ENCODE measurements around the gene TNS3. TPM values are rescaled to one million over a fixed set of nuclear protein-coding genes. Genes with fewer than 3 reads are reported as not detected.

The TNS3 gene
- total RNA-seq, 1 experiment from 2014 or later: 143 TPM

GRCh38 chr7:47455872-47456185 is 126.1 kb downstream of the TNS3 start:
- CTCF ChIA-PET: no interaction called here
- peaks cover 88% of the 10 kb centered on the region for H3K79me2 ChIP-seq (ENCODE audit: low read depth)
- intact Hi-C loops (cut with micrococcal nuclease; ENCODE audit: unreplicated experiment): no loop called here

GRCh38 chr7:47454974-47455871 is 126.7 kb downstream of the TNS3 start:
- Histone ChIP-seq H4K20me1 (ENCODE audit: insufficient read depth) (peaks cover 81% of the 10 kb centered on the region), H3K4me2 (peak overlapping the region; percentile 86), H3F3A (ENCODE audit: insufficient read depth, low read depth) (peaks cover 86% of the 10 kb centered on the region), H3K9me2 (ENCODE audit: insufficient read depth) (no peaks in the 10 kb centered on the region), H3K4me1 (replicated peaks; ENCODE audit: insufficient read depth) (peaks cover 64% of the 10 kb centered on the region), H3K27ac (peak overlapping the region; percentile 83), H3K79me2 (ENCODE audit: low read depth) (peaks cover 88% of the 10 kb centered on the region), H3K27me3 (ENCODE audit: insufficient read depth, low read depth) (no peaks in the 10 kb centered on the region), H2AFZ (no peak overlapping the region), H3K36me3 (ENCODE audit: low read depth) (peaks cover 20% of the 10 kb centered on the region; the same call in 1 of the 2 replicates), H3K9me3 (ENCODE audit: insufficient read depth, low read depth) (no peaks in the 10 kb centered on the region), H3K4me3 (no peak overlapping the region)
- POLR2A ChIA-PET (ENCODE audit: unreplicated experiment): no interaction called here
- no TSS peak for BruUV-seq (replicated peaks)
- intact Hi-C loops (cut with micrococcal nuclease; ENCODE audit: unreplicated experiment): no loop called here
- no peak for TF ChIP-seq CTCF (conservative IDR thresholded peaks at IDR 0.05)
- no peak for TF ChIP-seq EZH2 (IDR thresholded peaks at IDR 0.05; ENCODE audit: low read depth)
- DNase-seq: no peak
- CTCF ChIA-PET: no interaction called here

More at GRCh38 chr7:47455872-47456185, 126.1 kb downstream of the TNS3 start:
- Histone ChIP-seq H3K4me1 (replicated peaks; ENCODE audit: insufficient read depth) (peaks cover 58% of the 10 kb centered on the region), H4K20me1 (ENCODE audit: insufficient read depth) (peaks cover 81% of the 10 kb centered on the region), H3K27ac (peak overlapping the region; percentile 83; the same call in 1 of the 2 replicates), H3K27me3 (ENCODE audit: insufficient read depth, low read depth) (no peaks in the 10 kb centered on the region), H2AFZ (no peak overlapping the region), H3K36me3 (ENCODE audit: low read depth) (peaks cover 17% of the 10 kb centered on the region; the same call in 1 of the 2 replicates), H3K4me3 (no peak overlapping the region), H3K9me3 (ENCODE audit: insufficient read depth, low read depth) (no peaks in the 10 kb centered on the region), H3K9me2 (ENCODE audit: insufficient read depth) (no peaks in the 10 kb centered on the region), H3K4me2 (peak overlapping the region; percentile 86; the same call in 1 of the 2 replicates), H3F3A (ENCODE audit: insufficient read depth, low read depth) (peaks cover 81% of the 10 kb centered on the region)
- no peak for TF ChIP-seq EZH2 (IDR thresholded peaks at IDR 0.05; ENCODE audit: low read depth)
- no peak for DNase-seq
- POLR2A ChIA-PET (ENCODE audit: unreplicated experiment): no interaction called here
- BruUV-seq (replicated peaks): no TSS peak

GRCh38 chr7:47454069-47454973 is 127.6 kb downstream of the TNS3 start:
- Histone ChIP-seq H3K36me3 (ENCODE audit: low read depth) (peaks cover 25% of the 10 kb centered on the region; the same call in 1 of the 2 replicates), H3K4me2 (peak overlapping the region; percentile 86), H3K27ac (peak overlapping the region; percentile 83), H4K20me1 (ENCODE audit: insufficient read depth) (peaks cover 81% of the 10 kb centered on the region), H3K9me3 (ENCODE audit: insufficient read depth, low read depth) (no peaks in the 10 kb centered on the region), H3F3A (ENCODE audit: insufficient read depth, low read depth) (peaks cover 86% of the 10 kb centered on the region), H3K4me3 (peak overlapping the region; percentile 4; the same call in 1 of the 2 replicates), H3K4me1 (replicated peaks; ENCODE audit: insufficient read depth) (peaks cover 71% of the 10 kb centered on the region), H2AFZ (no peak overlapping the region), H3K27me3 (ENCODE audit: insufficient read depth, low read depth) (no peaks in the 10 kb centered on the region), H3K79me2 (ENCODE audit: low read depth) (peaks cover 88% of the 10 kb centered on the region), H3K9me2 (ENCODE audit: insufficient read depth) (no peaks in the 10 kb centered on the region)
- intact Hi-C loops (cut with micrococcal nuclease; ENCODE audit: unreplicated experiment): no loop called here
- TF ChIP-seq CTCF (conservative IDR thresholded peaks at IDR 0.05) (no peak), EZH2 (IDR thresholded peaks at IDR 0.05; ENCODE audit: low read depth) (no peak)
- no TSS peak for BruUV-seq (replicated peaks)
- POLR2A ChIA-PET (ENCODE audit: unreplicated experiment): no interaction called here
- peak in 1 of 2 experiments; percentile 54 for DNase-seq
- CTCF ChIA-PET: no interaction called here
